SK-N-SH (cell line): ENCODE measurements around the gene TMEM116. TPM values are rescaled to one million over a fixed set of nuclear protein-coding genes. Genes with fewer than 3 reads are reported as not detected.

Source experiments
- CTCF ChIA-PET: fragments of 300-600, 350-600 bp; formaldehyde crosslinking; extraction: SDS; loops from one replicate; lab custom pipeline; 2021; lab: Yijun Ruan, JAX
- POLR2A ChIA-PET: fragments of 350-600 bp; sonication (Branson Sonifier 250); formaldehyde crosslinking; extraction: SDS; loops from one replicate; lab custom pipeline; 2020; ENCODE audit warnings: antibody characterized with exemption, inconsistent platforms; lab: Yijun Ruan, JAX
- DNase-seq: peaks from one replicate; pipeline ENCODE4 v3.0.0; 2012
- H2AFZ ChIP-seq: fragments of 200-600 bp; sonication (generic); 2 replicates; pipeline ENCODE4 v1.8.1; 2016; ENCODE audit warnings: antibody characterized with exemption, mild to moderate bottlenecking, low read depth
- H3F3A ChIP-seq: fragments of 200-600 bp; sonication (generic); replicated peaks from 2 replicates; pipeline ENCODE3; 2016; ENCODE audit warnings: antibody characterized with exemption, mild to moderate bottlenecking; ENCODE audit not compliant: insufficient read depth
- H3K27ac ChIP-seq, 2 experiments: fragments of 200-500 bp in 1 of 2; fragments of 200-600 bp in 1 of 2; sonication (Bioruptor generic) in 1 of 2; sonication (generic), shearing (Covaris generic) in 1 of 2; 2 replicates each; pipeline versions ENCODE4 v1.5.1 to v1.6.1; 2014 to 2016; ENCODE audit warnings: low read depth in 2 of 2, inconsistent platforms in 1 of 2, low read length in 1 of 2, mild to moderate bottlenecking in 1 of 2, mixed read lengths in 1 of 2
- H3K27me3 ChIP-seq: fragments of 200-600 bp; sonication (generic), shearing (Covaris generic); 2 replicates; pipeline ENCODE4 v1.6.1; 2016; ENCODE audit warnings: mixed run types; ENCODE audit not compliant: insufficient read depth
- H3K36me3 ChIP-seq, 2 experiments: fragments of 200-500 bp in 1 of 2; fragments of 200-600 bp in 1 of 2; sonication (Bioruptor generic) in 1 of 2; sonication (generic) in 1 of 2; replicated peaks in 1 of 2; 2 replicates each; pipeline versions ENCODE3 to v1.5.1; 2014 to 2016; ENCODE audit warnings: low read length in 1 of 2, mild to moderate bottlenecking in 1 of 2; ENCODE audit not compliant: insufficient read depth in 2 of 2, control insufficient read depth in 1 of 2
- H3K4me1 ChIP-seq, 2 experiments: fragments of 200-500 bp in 1 of 2; fragments of 200-600 bp in 1 of 2; sonication (Bioruptor generic) in 1 of 2; sonication (generic), shearing (Covaris generic) in 1 of 2; 2 replicates each; pipeline versions ENCODE4 v1.5.1 to v1.6.1; 2014 to 2016; ENCODE audit warnings: low read depth in 1 of 2, low read length in 1 of 2, mixed run types in 1 of 2; ENCODE audit not compliant: insufficient read depth in 2 of 2, control insufficient read depth in 1 of 2
- H3K4me2 ChIP-seq: fragments of 200-600 bp; sonication (generic), shearing (Covaris generic); 2 replicates; pipeline ENCODE4 v1.6.1; 2017; ENCODE audit warnings: mixed run types
- H3K4me3 ChIP-seq, 2 experiments: fragments of 200-500 bp in 1 of 2; fragments of 200-600 bp in 1 of 2; sonication (Bioruptor generic) in 1 of 2; sonication (generic), shearing (Covaris generic) in 1 of 2; 2 replicates each; pipeline versions ENCODE4 v1.5.1 to v1.8.1; 2014 to 2016; ENCODE audit warnings: low read depth in 2 of 2, inconsistent platforms in 1 of 2, low read length in 1 of 2, mild to moderate bottlenecking in 1 of 2, mixed read lengths in 1 of 2, moderate library complexity in 1 of 2
- H3K79me2 ChIP-seq: fragments of 200-600 bp; sonication (generic); 2 replicates; pipeline ENCODE4 v1.8.1; 2017; ENCODE audit warnings: mild to moderate bottlenecking; ENCODE audit not compliant: insufficient read depth
- H3K9ac ChIP-seq: fragments of 200-600 bp; sonication (generic); 2 replicates; pipeline ENCODE4 v1.6.1; 2017; ENCODE audit warnings: mixed run types
- H3K9me2 ChIP-seq: fragments of 200-600 bp; sonication (generic); 2 replicates; pipeline ENCODE4 v1.6.1; 2017; ENCODE audit warnings: mixed run types
- H3K9me3 ChIP-seq: fragments of 200-600 bp; sonication (generic); 2 replicates; pipeline ENCODE4 v1.6.1; 2017; ENCODE audit warnings: mixed run types, mild to moderate bottlenecking, moderate library complexity
- H4K20me1 ChIP-seq: fragments of 200-600 bp; sonication (generic); 2 replicates; pipeline ENCODE4 v1.6.1; 2017; ENCODE audit warnings: mild to moderate bottlenecking, mixed run types; ENCODE audit not compliant: insufficient read depth
- ELF1 ChIP-seq: IDR thresholded peaks from 2 replicates; pipeline ENCODE4 v1.4.0; 2012
- EP300 ChIP-seq, 2 experiments: IDR thresholded peaks; 2 replicates each; pipeline versions ENCODE4 v1.4.0 to v1.6.1; 2012; ENCODE audit warnings: borderline replicate concordance in 1 of 2, low read depth in 1 of 2, low read length in 1 of 2
- FOXM1 ChIP-seq: IDR thresholded peaks from 2 replicates; pipeline ENCODE4 v1.4.0; 2012; ENCODE audit warnings: low read depth, mild to moderate bottlenecking
- GABPA ChIP-seq: IDR thresholded peaks from 2 replicates; pipeline ENCODE4 v1.4.0; 2012; ENCODE audit warnings: low read depth, mild to moderate bottlenecking
- IRF3 ChIP-seq: fragments of 150-350 bp; IDR thresholded peaks from 2 replicates; pipeline ENCODE4 v1.6.1; 2016; ENCODE audit warnings: mild to moderate bottlenecking, low read depth, low read length
- JUND ChIP-seq: IDR thresholded peaks from 2 replicates; pipeline ENCODE4 v1.4.0; 2012
- YY1 ChIP-seq: IDR thresholded peaks from 2 replicates; pipeline ENCODE4 v1.4.0; 2012; ENCODE audit warnings: low read depth, mild to moderate bottlenecking
- WGBS: methylation state at CpG from one replicate; pipeline ENCODE4 v1.1.6; 2017; ENCODE audit warnings: low lambda C conversion rate; 5-methylcytosine and 5-hydroxymethylcytosine counted together
- polyA plus RNA-seq, 3 experiments: library from polyadenylated mRNA; depleted of rRNA; stranded (reverse); fragments of >200 nt; gene quantifications; 2 replicates each; pipeline ENCODE4 v1.2.3, GENCODE V29; 2012
- TF ChIP-seq, protein P1 (sequence below): IDR thresholded peaks from 2 replicates; pipeline ENCODE4; 2012

The TMEM116 gene
- polyA plus RNA-seq, 1 of the 3 experiments (the other 2 are of a cell fraction) = 7.9 TPM

DNA sequence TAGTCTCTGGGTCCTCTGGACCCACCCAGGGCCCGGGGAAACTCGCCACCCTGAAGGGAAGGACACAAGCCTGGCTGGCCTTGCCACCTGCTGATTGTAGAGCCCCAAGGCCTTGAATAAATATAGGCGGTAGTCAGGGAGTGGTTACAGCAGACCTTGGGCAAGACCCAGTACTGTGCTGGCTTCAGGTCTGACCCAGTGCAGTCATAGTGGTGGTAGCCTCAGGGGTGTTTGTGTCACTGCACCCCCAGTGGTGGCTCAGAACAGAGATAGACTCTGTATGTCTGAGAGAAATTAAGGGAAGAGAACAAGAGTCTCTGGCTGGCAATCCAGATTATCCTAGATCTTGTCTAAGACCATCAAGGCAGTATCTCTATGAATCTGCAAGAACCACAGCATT lies 107.5 kb downstream of the TMEM116 start (continued):
- TF ChIP-seq ELF1 = no peak

GRCh38 chr12:111904446-111904975 lies 108.5 kb downstream of the TMEM116 start:
- Histone ChIP-seq H3K9me3 (no peaks in the 10 kb centered on the region; the same call in none of the 2 replicates), H3K9ac (no peak overlapping the region), H3K36me3 (peaks cover 2 to 15% of the 10 kb centered on the region in 2 experiments), H3F3A (no peaks in the 10 kb centered on the region), H3K4me3 (no peak overlapping the region), H3K79me2 (no peaks in the 10 kb centered on the region), H3K4me1 (no peaks in the 10 kb centered on the region), H2AFZ (no peak overlapping the region)
- no peak for DNase-seq
- CTCF ChIA-PET = interaction anchor here (0.9 kb wide), 1 partner anchor 10 kb away, joined by 4 read pairs; no protein-coding TSS in a partner anchor
- no peak for TF ChIP-seq FOXM1
- TF ChIP-seq, all 33 proteins: peak for 0
- no peaks in the 10 kb centered on the region for H3K9me2 ChIP-seq
- no peaks in the 10 kb centered on the region for H4K20me1 ChIP-seq
- H3K4me2 ChIP-seq = no peak overlapping the region
- POLR2A ChIA-PET = no interaction called here
- no peak overlapping the region for H3K27ac ChIP-seq
- no peaks in the 10 kb centered on the region for H3K27me3 ChIP-seq

GRCh38 chr12:111901182-111901581 lies 111.8 kb downstream of the TMEM116 start:
- Histone ChIP-seq H3F3A (no peaks in the 10 kb centered on the region), H3K27me3 (no peaks in the 10 kb centered on the region), H3K9ac (no peak overlapping the region), H4K20me1 (no peaks in the 10 kb centered on the region), H3K79me2 (no peaks in the 10 kb centered on the region), H3K9me3 (no peaks in the 10 kb centered on the region), H2AFZ (no peak overlapping the region), H3K4me2 (no peak overlapping the region), H3K36me3 (peaks cover 6 to 21% of the 10 kb centered on the region in 2 experiments), H3K4me3 (no peak overlapping the region), H3K27ac (no peak overlapping the region), H3K9me2 (no peaks in the 10 kb centered on the region), H3K4me1 (no peaks in the 10 kb centered on the region)
- ChIA-PET CTCF (no interaction called here), POLR2A (no interaction called here)
- TF ChIP-seq, protein P1, sequence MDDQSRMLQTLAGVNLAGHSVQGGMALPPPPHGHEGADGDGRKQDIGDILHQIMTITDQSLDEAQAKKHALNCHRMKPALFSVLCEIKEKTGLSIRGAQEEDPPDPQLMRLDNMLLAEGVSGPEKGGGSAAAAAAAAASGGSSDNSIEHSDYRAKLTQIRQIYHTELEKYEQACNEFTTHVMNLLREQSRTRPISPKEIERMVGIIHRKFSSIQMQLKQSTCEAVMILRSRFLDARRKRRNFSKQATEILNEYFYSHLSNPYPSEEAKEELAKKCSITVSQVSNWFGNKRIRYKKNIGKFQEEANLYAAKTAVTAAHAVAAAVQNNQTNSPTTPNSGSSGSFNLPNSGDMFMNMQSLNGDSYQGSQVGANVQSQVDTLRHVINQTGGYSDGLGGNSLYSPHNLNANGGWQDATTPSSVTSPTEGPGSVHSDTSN = no peak
- DNase-seq = no peak
- WGBS = 82% methylated on average over 4 of the region's 4 CpGs

GRCh38 chr12:111894556-111894955 lies 118.4 kb downstream of the TMEM116 start:
- ChIA-PET CTCF (interaction anchor here (0.9 to 1.2 kb wide), 3 partner anchors 9 to 82 kb away, joined by 3 to 4 read pairs (median 4); no protein-coding TSS in a partner anchor), POLR2A (no interaction called here)
- no peak overlapping the region for H3K4me2 ChIP-seq
- H3K36me3 ChIP-seq = peaks cover 41 to 63% of the 10 kb centered on the region in 2 experiments
- H3K9me2 ChIP-seq = no peaks in the 10 kb centered on the region
- H2AFZ ChIP-seq = no peak overlapping the region
- DNase-seq = no peak
- H3K9me3 ChIP-seq = no peaks in the 10 kb centered on the region
- WGBS = 96% methylated on average over 5 of the region's 5 CpGs
- H3K79me2 ChIP-seq = no peaks in the 10 kb centered on the region
- H3K4me1 ChIP-seq = no peaks in the 10 kb centered on the region
- no peak overlapping the region for H3K9ac ChIP-seq
- H3K27me3 ChIP-seq = no peaks in the 10 kb centered on the region
- H3K27ac ChIP-seq = no peak overlapping the region
- H3F3A ChIP-seq = no peaks in the 10 kb centered on the region
- H4K20me1 ChIP-seq = no peaks in the 10 kb centered on the region
- H3K4me3 ChIP-seq = no peak overlapping the region
- TF ChIP-seq EP300 (IDR thresholded peaks at IDR 0.05; ENCODE audit: borderline replicate concordance in 1 of 2, low read depth in 1 of 2, low read length in 1 of 2) (no peak), GABPA (no peak), JUND (no peak), IRF3 (no peak), YY1 (no peak)
